ENCODE data around the gene CPSF4.

GRCh38 chr7:99499371-99499720 lies 60.6 kb downstream of the CPSF4 start:
- TF ChIP-seq POLR2A (IDR thresholded peaks at IDR 0.05; ENCODE audit: extremely low read depth, insufficient read length) (no peak), CTCF (IDR thresholded peaks at IDR 0.05; ENCODE audit: low read depth, low read length) (no peak)
